GM19043 (cell line): ENCODE results near the gene PON2.
"Not testable (repeated sequence)": the region's sequence is repeated elsewhere in the genome, so short reads cannot be mapped to it uniquely, and the experiment has no call there.

ENCODE experiments used
- ATAC-seq: cut with Tn5 transposase; IDR thresholded peaks from one replicate; pipeline ENCODE4 v1.9.1; 2021; ENCODE audit warnings: low read depth; ENCODE audit not compliant: unreplicated experiment

Gene PON2

DNA sequence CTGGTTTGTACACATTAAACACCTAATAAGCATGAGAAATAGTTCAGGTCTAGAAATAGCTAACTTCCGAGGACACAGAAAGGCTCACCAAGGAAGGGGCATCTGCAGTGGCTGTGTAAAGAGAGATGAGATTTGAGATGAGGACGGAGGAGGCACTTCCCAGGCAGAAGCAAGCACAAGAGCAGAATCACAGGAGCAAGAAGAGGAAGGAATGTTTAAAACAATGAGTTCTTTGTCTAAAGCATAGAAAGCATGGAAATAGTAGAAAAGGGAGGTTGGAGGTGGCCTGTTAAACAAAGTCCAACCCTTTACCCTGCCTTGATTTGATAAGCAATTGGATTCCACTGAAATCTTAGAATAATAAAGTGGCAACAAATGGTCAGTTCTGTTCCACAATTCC, 27.1 kb downstream of the PON2 start:
- ATAC-seq, result no peak

DNA sequence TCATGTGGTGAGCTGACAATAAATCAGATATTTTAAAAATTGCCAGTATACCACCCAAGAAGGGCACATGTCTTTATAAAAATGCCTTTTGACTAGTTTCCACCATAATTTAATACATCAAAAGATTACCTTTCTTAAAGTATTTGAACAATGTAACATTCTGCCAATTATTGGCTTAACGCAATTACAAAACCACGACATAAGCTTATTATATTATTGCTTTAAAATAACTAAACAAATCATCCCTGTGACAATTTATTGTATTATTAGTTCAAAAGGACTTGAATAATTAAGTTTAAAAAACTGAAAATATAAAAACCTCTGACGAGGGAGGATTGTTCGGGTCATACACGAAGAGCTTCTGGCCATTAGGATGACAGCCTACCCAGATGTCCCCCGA, 29.0 kb downstream of the PON2 start:
- no peak for ATAC-seq

DNA sequence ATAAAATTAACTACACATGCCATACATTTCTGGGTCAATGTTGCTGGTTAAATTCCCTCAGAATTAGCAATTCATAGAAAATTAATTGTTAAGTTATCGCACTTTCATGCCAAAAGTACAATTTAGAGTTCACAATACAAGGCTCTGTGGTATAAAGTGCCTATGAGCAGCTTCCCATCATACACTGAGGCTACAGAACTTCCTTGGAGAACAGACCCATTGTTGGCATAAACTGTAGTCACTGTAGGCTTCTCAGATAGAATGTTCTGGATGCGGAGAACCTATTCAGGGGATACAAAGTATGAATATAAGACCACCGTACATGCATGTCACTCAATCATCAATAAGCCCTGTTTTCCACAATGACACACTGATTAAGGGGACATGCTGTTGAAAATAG, 29.6 kb downstream of the PON2 start:
- ATAC-seq, result no peak

DNA sequence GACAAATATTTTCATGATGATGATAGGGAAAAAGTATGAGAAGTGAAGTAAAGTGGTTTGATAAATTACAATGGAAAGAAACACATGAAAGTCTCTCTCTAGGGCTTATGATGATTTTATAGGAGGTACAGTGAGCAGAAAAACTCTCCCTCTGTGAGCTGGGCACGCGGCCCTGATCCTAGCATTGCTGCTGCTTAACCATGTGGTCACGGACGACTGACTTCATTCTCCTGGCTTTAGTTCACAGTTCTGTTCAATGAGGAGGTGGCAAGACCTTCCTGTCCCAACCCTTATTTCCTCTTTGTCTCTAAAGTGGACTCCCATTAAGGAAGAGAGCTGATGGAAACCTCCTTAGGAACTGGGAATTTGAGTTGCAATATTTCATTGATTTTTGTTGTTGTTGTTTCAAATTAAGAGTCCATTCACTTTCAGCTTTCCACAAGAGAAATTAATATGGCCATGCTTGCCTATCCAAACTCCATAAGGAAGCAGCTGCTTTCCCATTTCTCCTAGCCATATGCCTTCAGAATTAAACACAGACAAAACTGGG, 30.4 kb downstream of the PON2 start:
- ATAC-seq, result no peak

DNA sequence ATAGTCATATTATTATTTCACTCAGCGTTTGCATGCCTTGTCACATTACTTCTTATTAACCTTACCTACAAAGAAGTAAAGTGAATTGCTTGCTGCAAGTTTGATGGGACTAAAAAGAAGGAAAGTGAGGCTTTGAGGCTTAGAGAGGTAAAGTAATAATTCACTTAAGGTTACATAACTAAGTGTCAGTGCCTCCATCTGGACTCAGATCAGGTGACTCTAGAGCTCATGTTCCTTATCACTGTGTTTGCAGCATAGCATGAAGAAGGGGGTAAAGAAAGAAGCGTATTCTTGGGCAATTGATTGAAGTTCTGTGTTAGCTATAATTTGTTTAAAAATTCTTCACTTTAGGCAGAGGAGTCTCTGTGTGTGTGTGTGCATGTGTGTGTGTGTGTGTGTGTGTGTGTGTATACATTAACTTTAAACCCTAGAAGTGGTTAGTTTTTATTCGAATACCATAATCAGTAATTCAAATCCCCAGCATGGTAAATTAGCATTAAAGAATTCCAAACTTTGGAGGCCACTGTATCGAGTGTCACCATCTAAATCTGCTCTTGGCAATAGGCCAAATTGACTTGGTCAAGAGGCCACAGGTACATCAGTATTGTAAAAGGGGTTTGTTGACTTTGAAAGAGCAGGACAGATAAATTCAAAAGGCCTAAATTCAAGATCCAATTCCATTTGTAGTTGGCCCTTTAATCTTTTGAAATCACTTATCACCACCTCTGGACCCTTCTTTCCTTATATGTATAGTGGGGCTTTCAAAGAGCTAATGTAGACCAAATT, 36.5 kb downstream of the PON2 start:
- no peak for ATAC-seq

DNA sequence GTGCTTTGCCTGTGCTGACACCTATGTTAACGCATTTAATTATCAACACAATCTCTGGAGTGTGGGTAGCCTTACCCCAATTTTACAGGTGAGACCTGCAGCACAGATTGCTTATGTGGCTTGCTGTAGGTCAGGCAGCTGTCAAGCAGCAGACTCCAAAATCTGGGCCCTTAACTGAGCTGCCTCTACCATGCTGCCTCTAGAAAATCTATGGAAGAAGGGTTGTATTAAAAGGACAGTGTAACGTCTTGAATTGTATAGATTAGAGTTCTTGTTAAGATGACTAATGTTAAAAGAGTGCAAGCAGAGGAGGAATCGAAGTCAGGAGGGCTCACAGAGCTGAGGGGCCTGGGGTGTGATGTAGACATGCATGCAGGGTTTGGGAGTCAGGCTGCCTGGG, 37.4 kb downstream of the PON2 start:
- ATAC-seq, result no peak

DNA sequence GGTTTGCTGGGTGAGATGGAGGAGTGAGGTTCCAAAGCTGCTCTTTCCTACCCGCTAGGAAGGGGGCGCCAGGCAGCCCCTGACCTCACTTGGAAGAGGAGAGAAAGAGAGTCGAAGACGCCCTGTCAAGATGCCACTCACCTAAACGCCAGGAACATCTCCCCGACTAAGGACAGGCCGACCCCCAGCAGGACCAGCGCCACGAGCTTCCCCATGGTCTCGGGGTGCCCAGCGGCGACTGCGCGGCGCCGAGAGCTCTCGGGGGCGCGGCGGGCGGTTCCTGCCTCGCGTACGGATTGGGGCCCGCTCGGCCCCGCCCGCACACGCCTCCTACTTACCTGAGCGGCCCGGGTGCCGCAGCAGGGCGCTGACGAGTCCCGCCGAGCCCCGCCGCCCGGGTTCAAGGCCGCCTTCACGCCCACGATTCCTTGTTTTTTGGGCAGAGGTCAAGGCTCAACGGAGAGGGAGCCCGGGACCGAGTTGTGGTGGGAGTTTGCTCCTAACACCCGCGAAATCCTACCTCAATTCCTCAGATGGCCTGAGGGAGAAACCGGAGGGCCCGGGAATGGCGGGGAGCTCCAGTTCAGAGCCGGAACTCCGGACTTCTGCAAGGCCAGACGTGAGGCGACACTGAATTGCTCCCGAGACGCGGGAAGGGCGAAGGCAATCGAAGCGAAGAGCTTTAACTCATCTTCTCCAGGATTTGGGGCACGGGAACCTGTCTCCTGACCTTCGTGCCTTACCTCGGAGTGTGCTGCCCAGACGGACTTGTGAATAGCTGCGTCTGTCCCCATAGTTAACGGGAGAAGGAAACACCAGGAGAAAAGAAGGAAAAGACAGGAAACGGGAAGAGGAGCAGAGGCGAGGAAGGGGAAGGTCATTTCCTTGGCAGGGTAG, 38.4 kb downstream of the PON2 start, which contains the start of gene PON3:
Gene PON3, minus strand, starts transcription at position 240 of the 897 bp plus-strand sequence. Its CDS starts 25 bp downstream, at position 215.
- ATAC-seq, result peak; percentile 61

DNA sequence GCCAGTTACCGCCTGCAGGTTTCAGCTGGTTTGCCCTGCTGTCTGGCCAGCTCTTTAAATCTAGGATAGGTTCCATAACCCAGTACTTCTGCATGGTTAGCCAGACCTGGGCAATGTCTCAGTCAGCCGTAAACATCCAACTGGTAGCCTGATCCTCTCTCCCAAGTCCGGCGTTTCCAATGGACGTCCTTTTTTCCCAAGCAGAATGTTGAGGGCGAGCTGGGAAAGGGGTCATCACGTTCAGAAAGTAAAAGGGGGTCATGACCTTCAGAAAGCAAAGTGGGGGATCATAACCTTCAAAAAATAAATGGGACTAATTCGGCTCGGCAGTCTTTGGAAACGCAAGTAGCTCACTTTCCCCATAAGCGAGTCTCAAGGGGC, 39.1 kb downstream of the PON2 start:
- no peak for ATAC-seq

DNA sequence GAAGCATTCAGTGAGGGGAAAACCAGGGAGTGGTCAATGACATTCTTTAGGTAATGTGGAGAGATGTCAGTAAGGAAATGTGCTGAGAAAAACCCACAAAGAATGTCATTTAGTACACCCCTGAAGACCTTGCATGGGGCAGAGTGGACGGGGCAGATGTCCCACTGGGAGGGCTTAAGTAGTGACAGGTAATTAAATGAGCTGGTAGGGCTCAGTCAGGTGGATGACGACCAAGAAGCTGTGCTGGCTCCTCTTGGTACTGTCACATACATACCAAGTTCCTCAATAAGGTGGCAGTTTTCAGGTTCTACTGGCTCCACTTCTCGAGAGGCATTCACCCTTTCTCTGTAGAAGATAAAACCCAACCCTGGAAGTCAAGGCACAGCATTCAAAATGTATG, 40.5 kb downstream of the PON2 start:
- no peak for ATAC-seq

DNA sequence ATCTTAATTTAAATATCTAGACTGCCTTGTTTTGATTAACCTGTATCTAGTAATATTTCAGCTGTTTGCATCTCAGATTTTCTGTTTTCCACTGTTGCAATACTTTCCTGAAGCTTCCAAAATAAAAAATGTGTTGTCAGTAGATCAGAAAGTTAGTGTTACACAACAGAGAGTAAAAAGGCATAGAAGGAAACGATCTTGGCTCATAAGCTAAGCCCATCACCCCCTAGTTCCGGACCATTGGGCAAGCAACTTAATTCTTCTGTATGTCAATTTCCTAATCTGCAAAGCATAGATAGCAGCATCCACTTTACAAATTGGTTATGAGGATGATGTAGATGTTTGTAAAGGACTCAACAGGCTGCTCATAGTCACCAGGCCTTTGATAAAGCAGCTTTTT, 43.1 kb downstream of the PON2 start:
- ATAC-seq, result no peak

DNA sequence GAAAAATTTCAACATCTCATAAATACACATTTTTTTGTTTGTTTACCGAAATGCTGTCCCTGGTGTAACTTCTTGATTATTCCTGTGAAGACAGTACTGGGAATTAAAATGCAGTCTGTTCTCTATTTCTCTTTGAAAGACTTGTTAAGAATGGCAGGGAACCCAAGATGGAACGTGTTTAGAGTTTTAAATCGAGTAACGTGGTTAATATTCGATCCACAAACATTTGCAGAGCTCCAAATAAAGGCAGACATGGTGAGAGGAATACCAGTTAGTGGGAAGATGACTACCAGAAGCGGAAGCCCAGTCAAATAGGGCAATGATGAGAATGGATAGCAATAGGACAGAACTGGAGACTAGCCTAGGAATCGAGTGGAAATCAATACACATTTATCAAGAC, 45.3 kb downstream of the PON2 start:
- no peak for ATAC-seq

DNA sequence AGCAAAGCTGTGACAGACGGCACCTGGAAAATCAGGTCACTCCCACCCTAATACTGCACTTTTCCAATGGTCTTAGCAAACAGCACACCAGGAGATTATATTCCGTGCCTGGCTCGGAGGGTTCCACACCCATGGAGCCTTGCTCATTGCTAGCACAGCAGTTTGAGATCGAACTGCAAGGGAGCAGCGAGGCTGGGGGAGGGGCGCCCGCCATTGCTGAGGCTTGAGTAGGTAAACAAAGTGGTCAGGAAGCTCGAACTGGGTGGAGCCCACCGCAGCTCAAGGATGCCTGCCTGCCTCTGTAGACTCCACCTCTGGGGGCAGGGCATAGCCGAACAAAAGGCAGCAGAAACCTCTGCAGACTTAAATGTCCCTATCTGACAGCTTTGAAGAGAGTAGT, 55.4 kb downstream of the PON2 start:
- not testable (repeated sequence) for ATAC-seq

DNA sequence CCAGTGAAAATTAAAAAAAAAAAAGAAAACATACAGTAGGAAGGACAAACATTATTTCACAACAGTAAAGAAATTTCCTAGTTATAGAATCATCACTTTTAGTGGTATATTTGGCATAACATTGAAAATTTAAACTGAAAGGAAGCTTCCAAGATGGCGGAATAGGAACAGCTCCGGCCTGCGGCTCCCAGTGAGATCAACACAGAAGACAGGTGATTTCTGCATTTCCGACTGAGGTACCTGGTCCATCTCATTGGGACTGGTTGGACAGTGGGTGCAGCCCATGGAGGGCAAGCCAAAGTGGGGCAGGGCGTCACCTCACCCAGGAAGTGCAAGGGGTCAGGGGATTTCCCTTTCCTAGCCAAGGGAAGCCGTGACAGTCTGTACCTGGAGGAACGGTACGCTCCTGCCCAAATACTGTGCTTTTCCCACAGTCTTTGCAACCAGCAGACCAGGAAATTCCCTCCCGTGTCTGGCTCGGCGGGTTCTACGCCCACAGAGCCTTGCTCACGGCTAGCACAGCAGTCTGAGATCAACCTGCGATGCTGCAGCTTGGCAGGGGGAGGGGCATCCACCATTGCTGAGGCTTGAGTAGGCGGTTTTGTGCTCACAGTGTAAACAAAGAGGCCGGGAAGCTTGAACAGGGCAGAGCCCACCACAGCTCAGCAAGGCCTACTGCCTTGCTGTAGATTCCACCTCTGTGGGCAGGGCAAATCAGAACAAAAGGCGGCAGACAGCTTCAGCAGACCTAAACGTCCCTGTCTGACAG, 58.0 kb downstream of the PON2 start:
- no peak for ATAC-seq

DNA sequence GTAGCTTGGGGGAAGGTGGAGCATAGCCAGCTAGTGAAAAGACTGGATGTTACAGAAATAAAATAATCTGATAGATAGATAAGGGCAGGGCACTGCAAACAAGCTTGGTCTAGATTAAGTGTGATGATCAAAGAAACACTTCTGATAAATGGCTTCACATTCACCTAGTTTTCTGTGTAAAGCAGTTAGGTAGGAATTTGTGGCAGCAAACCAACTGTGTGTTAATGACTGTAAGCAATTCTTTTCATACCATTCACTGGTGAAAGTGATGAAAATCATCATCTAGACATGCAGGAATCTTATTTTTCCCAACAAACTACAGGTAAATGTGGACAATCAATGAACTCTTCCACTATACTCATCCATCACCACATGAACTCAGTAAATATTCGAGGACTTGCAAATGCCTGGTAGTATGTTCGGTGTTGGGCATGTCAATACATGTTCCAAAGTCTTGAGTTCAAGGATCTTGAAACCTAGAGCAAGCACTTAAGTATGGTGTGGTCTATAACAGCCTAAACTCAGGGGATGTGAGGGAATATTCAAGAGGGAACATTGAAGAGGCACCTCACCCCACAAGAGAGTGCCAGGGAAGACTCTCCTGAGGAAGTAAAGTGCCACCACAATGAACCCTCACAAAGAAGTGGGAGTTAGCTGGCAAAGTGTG, 59.1 kb downstream of the PON2 start:
- no peak for ATAC-seq

DNA sequence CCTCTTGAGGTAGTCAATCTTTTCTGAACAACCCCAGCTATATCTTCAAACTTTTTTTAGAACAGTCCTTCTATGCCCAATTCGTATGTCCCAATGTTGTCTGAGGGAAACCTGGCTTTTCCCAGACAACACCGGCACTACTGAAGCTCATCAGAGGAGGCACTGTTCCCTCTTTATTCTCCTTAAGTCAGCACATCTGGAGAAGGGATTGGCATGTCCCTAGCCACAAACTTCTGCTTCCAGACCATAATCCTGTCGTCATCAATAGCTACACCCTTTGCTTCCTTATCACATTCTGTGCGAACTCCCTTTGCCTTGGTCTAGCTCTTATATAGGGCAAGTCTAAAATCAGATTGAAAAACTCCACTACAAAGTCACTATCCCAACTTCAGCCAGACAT, 61.5 kb downstream of the PON2 start:
- no peak for ATAC-seq

DNA sequence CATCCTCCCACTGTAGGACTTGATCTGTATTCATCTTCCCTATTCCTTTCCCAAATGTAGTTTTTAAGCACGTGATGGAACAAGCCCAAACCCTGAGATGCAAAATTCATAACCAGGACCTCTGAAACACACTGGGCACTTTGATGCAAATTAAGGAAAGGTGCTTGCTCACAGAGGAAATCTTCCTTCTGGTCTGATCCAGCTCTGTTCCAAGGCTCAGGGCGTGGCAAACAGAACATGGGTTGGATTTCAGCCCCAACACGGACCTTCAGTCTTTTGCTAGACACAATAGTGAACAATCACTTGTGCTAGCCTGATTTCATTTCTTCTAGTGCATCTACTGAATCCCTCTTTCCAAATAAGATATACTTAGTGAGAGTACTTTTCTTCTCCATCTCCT, 66.6 kb downstream of the PON2 start:
- ATAC-seq, result no peak

DNA sequence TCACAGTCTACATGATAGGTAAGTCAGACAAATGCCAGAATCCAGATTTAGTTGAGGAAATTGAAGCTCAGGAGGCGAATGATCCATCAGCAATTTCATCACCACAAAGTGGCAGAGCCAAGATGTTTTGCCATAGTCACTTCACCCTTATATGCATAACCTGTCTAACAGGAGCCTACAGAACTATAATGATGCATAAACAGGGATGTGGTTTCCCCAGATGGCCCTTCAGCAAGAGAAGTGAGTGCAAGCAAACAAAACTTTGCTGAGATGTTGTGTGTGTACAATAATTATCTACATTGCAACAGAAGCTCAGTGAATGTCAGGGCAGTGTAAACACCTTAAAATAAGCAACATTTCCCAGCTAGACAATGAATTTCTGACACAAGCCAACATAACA, 67.2 kb downstream of the PON2 start:
- ATAC-seq, result no peak

DNA sequence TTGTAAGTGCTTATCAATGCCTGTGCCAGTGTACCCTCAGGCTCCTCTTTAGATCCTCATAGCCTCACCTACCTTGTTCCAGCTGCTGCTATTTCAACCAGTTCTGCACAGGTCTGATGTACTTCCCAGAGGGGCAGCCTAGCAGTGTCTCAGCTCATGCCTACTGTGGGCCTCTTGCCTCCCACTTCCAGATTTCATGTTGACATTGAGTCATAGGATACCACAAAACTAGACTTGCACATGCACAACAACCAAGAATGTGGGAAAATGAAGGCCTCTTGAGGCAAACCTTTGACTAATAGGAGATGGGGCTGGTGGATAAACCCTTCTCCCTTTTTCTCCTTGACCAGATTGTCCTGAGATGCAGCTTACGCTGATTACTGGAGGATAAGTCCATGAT, 69.7 kb downstream of the PON2 start:
- no peak for ATAC-seq

DNA sequence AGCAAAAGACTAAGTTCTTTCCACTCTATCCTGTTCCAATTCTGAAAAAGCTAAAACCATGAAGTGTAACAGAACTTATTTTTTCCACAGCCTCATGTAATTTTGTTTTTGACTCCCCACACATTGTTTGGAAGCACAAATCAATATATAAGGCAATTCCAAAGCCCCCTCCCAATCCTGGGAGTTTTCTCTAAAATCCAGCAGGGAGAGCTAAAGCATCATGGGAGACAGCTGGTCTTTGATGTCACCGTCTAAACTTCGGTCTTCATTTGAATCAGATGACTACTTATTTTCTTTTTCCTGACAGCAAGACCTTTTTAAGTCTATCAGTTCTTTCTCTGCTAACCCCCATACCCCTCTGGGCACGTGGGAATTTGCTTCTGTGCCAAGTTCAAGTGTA, 77.2 kb downstream of the PON2 start:
- no peak for ATAC-seq
